GM19372 (cell line): Measurements from ENCODE around the gene SOX4.
A peak's percentile ranks its signal among the peaks of the same experiment; 100 is the strongest.

Experiments
- ATAC-seq: cut with Tn5 transposase; IDR thresholded peaks from one replicate; pipeline ENCODE4 v1.9.1; 2021; ENCODE audit warnings: mild to moderate bottlenecking, low read depth, moderate library complexity; ENCODE audit not compliant: unreplicated experiment

The SOX4 gene

GRCh38 chr6:21592953-21593352 lies 598 bp upstream of the SOX4 start:
- no peak for ATAC-seq

GRCh38 chr6:21593927-21594415 lies 420 bp downstream of the SOX4 start:
- ATAC-seq = peak; percentile 16

GRCh38 chr6:21594416-21595281 lies 1.1 kb downstream of the SOX4 start:
- ATAC-seq = peak; percentile 23

- ATAC-seq = peak; percentile 26
Measured at GRCh38 chr6:21595285-21596144, 2.0 kb downstream of the SOX4 start.

GRCh38 chr6:21596145-21596948 lies 2.8 kb downstream of the SOX4 start:
- no peak for ATAC-seq

- ATAC-seq = no peak
Measured at GRCh38 chr6:21596949-21597682, 3.6 kb downstream of the SOX4 start.

GRCh38 chr6:21597801-21598673 lies 4.5 kb downstream of the SOX4 start:
- ATAC-seq = no peak

GRCh38 chr6:21598674-21599023 lies 5.1 kb downstream of the SOX4 start:
- ATAC-seq = no peak

- ATAC-seq = no peak
Measured at GRCh38 chr6:21599051-21599696, 5.6 kb downstream of the SOX4 start.

- ATAC-seq = no peak
Measured at GRCh38 chr6:21601339-21601923, 7.9 kb downstream of the SOX4 start.

GRCh38 chr6:21601932-21602390 lies 8.4 kb downstream of the SOX4 start:
- ATAC-seq = no peak

GRCh38 chr6:21603082-21603952 lies 9.8 kb downstream of the SOX4 start:
- peak; percentile 50 for ATAC-seq

- ATAC-seq = no peak
Measured at GRCh38 chr6:21604081-21604480, 10.5 kb downstream of the SOX4 start.

- ATAC-seq = no peak
Measured at GRCh38 chr6:21605166-21605565, 11.6 kb downstream of the SOX4 start.

- no peak for ATAC-seq
Measured at GRCh38 chr6:21608601-21609000, 15.1 kb downstream of the SOX4 start.

- no peak for ATAC-seq
Measured at GRCh38 chr6:21609881-21610329, 16.4 kb downstream of the SOX4 start.

- ATAC-seq = peak; percentile 78
Measured at GRCh38 chr6:21610341-21610740, 16.8 kb downstream of the SOX4 start.
